ENCODE data around the gene TTC14. TPM values are rescaled to one million over a fixed set of nuclear protein-coding genes. Genes with fewer than 3 reads are reported as not detected.

The TTC14 gene
- total and polyA plus RNA-seq, 2 of the 4 experiments (the other 2 are of a cell fraction): 16.9 to 38.5 TPM

DNA sequence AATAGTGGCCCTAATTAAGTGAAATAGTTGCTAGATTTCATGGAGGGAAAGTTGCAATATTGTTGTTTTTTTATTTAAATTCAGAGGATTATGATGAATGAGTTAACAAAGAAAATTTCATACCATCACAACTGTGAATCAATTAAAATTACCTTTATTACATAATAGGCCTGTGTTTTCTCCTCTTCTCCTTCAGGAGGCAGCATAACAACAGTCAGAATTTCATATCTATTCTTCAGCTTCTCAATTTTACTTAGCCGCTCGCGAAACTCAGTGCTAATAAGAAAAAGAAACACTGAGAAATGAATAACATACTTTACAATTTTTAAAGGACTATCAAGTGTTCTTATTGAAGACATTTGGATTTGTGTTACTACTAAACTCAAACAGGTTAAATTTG, 29.4 kb downstream of the TTC14 start:
- peaks cover 3% of the 10 kb centered on the region; the same call in 1 of the 2 replicates for H3K36me3 ChIP-seq (ENCODE audit: control insufficient read depth, insufficient read depth, low read length)
- no peak overlapping the region for H2AK9ac ChIP-seq (replicated peaks; ENCODE audit: low read depth, low read length, poor library complexity)
- H3K56ac ChIP-seq (ENCODE audit: extremely low read depth, insufficient read depth, low read length): no peak overlapping the region
- H3K4me2 ChIP-seq (ENCODE audit: low read depth, low read length): no peak overlapping the region
- in situ Hi-C loops (cut with MboI; ENCODE audit: low sequenced_read_pairs): no loop called here
- H3K4ac ChIP-seq (ENCODE audit: low read depth, low read length): no peak overlapping the region
- no peak overlapping the region for H2BK120ac ChIP-seq (ENCODE audit: low read depth, low read length)
- no peak overlapping the region for H2BK5ac ChIP-seq (ENCODE audit: low read depth, low read length, poor library complexity, severe bottlenecking)
- no peak overlapping the region for H2BK20ac ChIP-seq (ENCODE audit: low read depth, low read length)
- dilution Hi-C loops (cut with HindIII; ENCODE audit: low sequenced_read_pairs, unreplicated experiment): no loop called here
- no peak overlapping the region for H4K8ac ChIP-seq (ENCODE audit: low read depth in 2 of 2, low read length in 2 of 2)
- H3K9me3 ChIP-seq (ENCODE audit: control insufficient read depth, insufficient read depth, low read length): no peaks in the 10 kb centered on the region
- H2BK15ac ChIP-seq (ENCODE audit: low read depth, low read length): no peak overlapping the region
- no peaks in the 10 kb centered on the region for H3K4me1 ChIP-seq (ENCODE audit: control insufficient read depth, insufficient read depth, low read length)
- DNase-seq (no peak), ATAC-seq (ENCODE audit: low read depth) (no peak)
- TF ChIP-seq, protein P1, sequence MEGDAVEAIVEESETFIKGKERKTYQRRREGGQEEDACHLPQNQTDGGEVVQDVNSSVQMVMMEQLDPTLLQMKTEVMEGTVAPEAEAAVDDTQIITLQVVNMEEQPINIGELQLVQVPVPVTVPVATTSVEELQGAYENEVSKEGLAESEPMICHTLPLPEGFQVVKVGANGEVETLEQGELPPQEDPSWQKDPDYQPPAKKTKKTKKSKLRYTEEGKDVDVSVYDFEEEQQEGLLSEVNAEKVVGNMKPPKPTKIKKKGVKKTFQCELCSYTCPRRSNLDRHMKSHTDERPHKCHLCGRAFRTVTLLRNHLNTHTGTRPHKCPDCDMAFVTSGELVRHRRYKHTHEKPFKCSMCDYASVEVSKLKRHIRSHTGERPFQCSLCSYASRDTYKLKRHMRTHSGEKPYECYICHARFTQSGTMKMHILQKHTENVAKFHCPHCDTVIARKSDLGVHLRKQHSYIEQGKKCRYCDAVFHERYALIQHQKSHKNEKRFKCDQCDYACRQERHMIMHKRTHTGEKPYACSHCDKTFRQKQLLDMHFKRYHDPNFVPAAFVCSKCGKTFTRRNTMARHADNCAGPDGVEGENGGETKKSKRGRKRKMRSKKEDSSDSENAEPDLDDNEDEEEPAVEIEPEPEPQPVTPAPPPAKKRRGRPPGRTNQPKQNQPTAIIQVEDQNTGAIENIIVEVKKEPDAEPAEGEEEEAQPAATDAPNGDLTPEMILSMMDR (conservative IDR thresholded peaks at IDR 0.05; ENCODE audit: low read depth, low read length): 0 out of 2 replicates have a peak, but pooled peaks have one; percentile 16
- no peak for TF ChIP-seq MAFK (IDR thresholded peaks at IDR 0.05; ENCODE audit: low read depth, low read length)
- H3K79me1 ChIP-seq (ENCODE audit: low read depth in 1 of 2, low read length in 2 of 2): no peaks in the 10 kb centered on the region
- no peak overlapping the region for H2AK5ac ChIP-seq (ENCODE audit: low read depth, low read length)
- intact Hi-C loops (cut with micrococcal nuclease): no loop called here
- no TSS peak for BruUV-seq (replicated peaks)
- no peaks in the 10 kb centered on the region for H3K9me1 ChIP-seq (ENCODE audit: insufficient read depth, low read length)
- H4K5ac ChIP-seq (ENCODE audit: low read depth, low read length): no peak overlapping the region
- H3K27me3 ChIP-seq (ENCODE audit: control insufficient read depth, insufficient read depth, low read length): no peaks in the 10 kb centered on the region
- H3K14ac ChIP-seq (replicated peaks; ENCODE audit: low read depth, low read length): no peak overlapping the region
- H3K18ac ChIP-seq (ENCODE audit: low read depth, low read length): no peak overlapping the region
- H3K4me3 ChIP-seq (ENCODE audit: insufficient read depth, low read depth, low read length): no peak overlapping the region
- H4K20me1 ChIP-seq (ENCODE audit: insufficient read depth, low read length): no peaks in the 10 kb centered on the region
- H3K27ac ChIP-seq (ENCODE audit: insufficient read depth, low read length): no peak overlapping the region
- ChIA-PET CTCF (interaction anchor here (0.6 kb wide), 1 partner anchor 27 kb away, joined by 3 read pairs; no protein-coding TSS in a partner anchor), POLR2A (ENCODE audit: unreplicated experiment) (no interaction called here)
- no peak overlapping the region for H3K23ac ChIP-seq (ENCODE audit: low read depth, low read length)
- no peak overlapping the region for H2AFZ ChIP-seq (replicated peaks; ENCODE audit: low read length, poor library complexity)
- no CpG with 5 or more reads among the region's 3 CpGs for WGBS, 2 experiments (ENCODE audit: extremely low coverage in 2 of 2, insufficient read length in 1 of 2)
- H4K91ac ChIP-seq (ENCODE audit: insufficient read depth, low read depth, low read length): no peak overlapping the region
- H3K9ac ChIP-seq (ENCODE audit: low read depth, low read length): no peak overlapping the region
